ENCODE data around the gene HMGCR. TPM values are rescaled to one million over a fixed set of nuclear protein-coding genes. Genes with fewer than 3 reads are reported as not detected.

The HMGCR gene
- total RNA-seq, 1 experiment from 2014 or later: 47.7 TPM

DNA sequence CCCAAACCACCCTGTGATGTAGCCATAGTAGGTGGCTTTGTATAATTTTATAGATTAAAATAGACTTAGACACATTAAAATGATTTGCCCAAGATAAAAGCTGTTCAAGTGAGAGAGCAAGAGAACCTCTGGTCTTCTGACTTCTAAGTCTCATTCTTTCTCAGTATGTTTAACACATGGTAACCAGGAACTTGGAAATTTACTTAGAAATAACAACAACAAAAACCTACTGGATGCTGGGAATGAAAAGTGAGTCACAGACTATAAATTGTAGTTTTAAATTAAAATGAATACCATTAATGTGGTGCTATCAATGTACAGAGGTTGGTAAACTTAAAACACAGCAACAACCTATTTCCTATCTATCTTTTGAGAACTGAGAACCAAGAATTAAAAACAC is 30.4 kb downstream of the HMGCR start:
- H3K4me1 Mint-ChIP-seq (ENCODE audit: insufficient read depth, unreplicated experiment): no peaks in the 10 kb centered on the region
- BruUV-seq (replicated peaks): no TSS peak
- no peak for TF ChIP-seq CTCF (IDR thresholded peaks at IDR 0.05; ENCODE audit: unreplicated experiment)
- POLR2A ChIA-PET: no interaction called here
- DNase-seq (ENCODE audit: unreplicated experiment): no peak
- H3K9me3 Mint-ChIP-seq (ENCODE audit: unreplicated experiment): no peaks in the 10 kb centered on the region
- peaks cover 34% of the 10 kb centered on the region for H3K36me3 Mint-ChIP-seq (ENCODE audit: insufficient read depth, unreplicated experiment)
- no peak overlapping the region for H3K4me3 Mint-ChIP-seq (ENCODE audit: unreplicated experiment)
- H3K27ac Mint-ChIP-seq (ENCODE audit: low read depth, unreplicated experiment): no peak overlapping the region
- CTCF ChIA-PET: no interaction called here
- intact Hi-C loops (cut with micrococcal nuclease): no loop called here
- no peaks in the 10 kb centered on the region for H3K27me3 Mint-ChIP-seq (ENCODE audit: insufficient read depth, unreplicated experiment)

DNA sequence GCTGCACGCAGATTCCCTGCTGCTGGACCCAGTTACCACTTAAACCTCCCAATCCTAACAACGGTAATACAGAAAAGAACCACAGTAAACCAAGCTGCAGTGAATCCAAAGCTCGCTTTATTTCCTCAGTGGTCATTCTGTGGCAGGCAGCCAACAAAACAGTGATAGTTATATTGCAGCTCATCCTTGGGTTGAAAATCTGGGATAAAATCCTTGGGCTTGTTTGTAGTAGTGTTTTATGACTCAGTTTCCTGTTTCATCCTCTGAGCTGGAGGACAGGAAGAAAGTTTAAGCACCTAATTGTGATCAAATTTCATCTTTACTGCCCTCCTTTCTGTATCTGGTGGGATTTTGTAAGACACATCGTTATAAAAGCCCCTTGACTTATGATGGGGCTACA is 31.4 kb downstream of the HMGCR start:
- intact Hi-C loops (cut with micrococcal nuclease): no loop called here
- no TSS peak for BruUV-seq (replicated peaks)
- Mint-ChIP-seq H3K4me3 (ENCODE audit: unreplicated experiment) (no peak overlapping the region), H3K9me3 (ENCODE audit: unreplicated experiment) (no peaks in the 10 kb centered on the region), H3K27ac (ENCODE audit: low read depth, unreplicated experiment) (no peak overlapping the region), H3K4me1 (ENCODE audit: insufficient read depth, unreplicated experiment) (no peaks in the 10 kb centered on the region), H3K36me3 (ENCODE audit: insufficient read depth, unreplicated experiment) (peaks cover 32% of the 10 kb centered on the region), H3K27me3 (ENCODE audit: insufficient read depth, unreplicated experiment) (no peaks in the 10 kb centered on the region)
- DNase-seq (ENCODE audit: unreplicated experiment): no peak
- TF ChIP-seq CTCF (IDR thresholded peaks at IDR 0.05; ENCODE audit: unreplicated experiment): no peak
- ChIA-PET POLR2A (interaction anchor here (0.6 to 0.9 kb wide), 4 partner anchors 13 to 322 kb away, joined by 3 to 5 read pairs (median 4); partner anchors contain the start of gene HMGCR), CTCF (no interaction called here)

DNA sequence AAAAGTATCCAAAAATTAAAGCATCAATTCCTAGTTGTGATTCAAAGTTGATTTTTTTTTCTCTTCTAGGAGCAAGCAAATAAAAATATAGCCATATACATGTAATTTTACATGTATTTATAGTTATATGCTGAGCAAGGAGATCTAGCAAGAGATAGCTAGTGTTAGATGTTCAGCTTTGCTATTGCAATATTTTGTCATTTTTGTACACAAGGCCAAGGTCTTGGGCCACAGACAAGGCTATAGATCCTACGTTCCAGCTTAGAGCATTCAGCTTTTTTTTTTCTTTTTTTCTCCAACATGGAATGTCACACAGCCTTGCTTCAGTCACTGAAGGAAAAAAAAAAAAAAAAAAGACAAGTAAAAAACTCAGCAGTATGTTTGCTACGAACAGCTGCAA is 36.8 kb downstream of the HMGCR start:
- POLR2A ChIA-PET: interaction anchor here (0.6 to 1.5 kb wide), 2 partner anchors 10 to 13 kb away, joined by 3 read pairs; no protein-coding TSS in a partner anchor
- no peak for DNase-seq (ENCODE audit: unreplicated experiment)
- Mint-ChIP-seq H3K36me3 (ENCODE audit: insufficient read depth, unreplicated experiment) (peaks cover 30% of the 10 kb centered on the region), H3K27me3 (ENCODE audit: insufficient read depth, unreplicated experiment) (no peaks in the 10 kb centered on the region), H3K9me3 (ENCODE audit: unreplicated experiment) (no peaks in the 10 kb centered on the region), H3K4me3 (ENCODE audit: unreplicated experiment) (no peak overlapping the region), H3K4me1 (ENCODE audit: insufficient read depth, unreplicated experiment) (no peaks in the 10 kb centered on the region), H3K27ac (ENCODE audit: low read depth, unreplicated experiment) (no peak overlapping the region)
- no TSS peak for BruUV-seq (replicated peaks)
- intact Hi-C loops (cut with micrococcal nuclease): no loop called here
- no peak for TF ChIP-seq CTCF (IDR thresholded peaks at IDR 0.05; ENCODE audit: unreplicated experiment)
- CTCF ChIA-PET: interaction anchor here (0.6 kb wide), 1 partner anchor 225 kb away, joined by 4 read pairs; no protein-coding TSS in a partner anchor

- CTCF ChIA-PET: interaction anchor here (0.6 kb wide), 1 partner anchor 224 kb away, joined by 4 read pairs; no protein-coding TSS in a partner anchor
- no peaks in the 10 kb centered on the region for H3K4me1 Mint-ChIP-seq (ENCODE audit: insufficient read depth, unreplicated experiment)
- BruUV-seq (replicated peaks): no TSS peak
- H3K4me3 Mint-ChIP-seq (ENCODE audit: unreplicated experiment): no peak overlapping the region
- intact Hi-C loops (cut with micrococcal nuclease): no loop called here
- no peak for TF ChIP-seq CTCF (IDR thresholded peaks at IDR 0.05; ENCODE audit: unreplicated experiment)
- H3K9me3 Mint-ChIP-seq (ENCODE audit: unreplicated experiment): no peaks in the 10 kb centered on the region
- peaks cover 35% of the 10 kb centered on the region for H3K36me3 Mint-ChIP-seq (ENCODE audit: insufficient read depth, unreplicated experiment)
- H3K27me3 Mint-ChIP-seq (ENCODE audit: insufficient read depth, unreplicated experiment): no peaks in the 10 kb centered on the region
- no peak for DNase-seq (ENCODE audit: unreplicated experiment)
- H3K27ac Mint-ChIP-seq (ENCODE audit: low read depth, unreplicated experiment): no peak overlapping the region
- POLR2A ChIA-PET: interaction anchor here (1.0 to 1.5 kb wide), 2 partner anchors 10 to 29 kb away, joined by 3 read pairs; no protein-coding TSS in a partner anchor
Observed at GRCh38 chr5:75374394-75374814, 37.4 kb downstream of the HMGCR start.
